ENCODE measurements around the gene SLC22A7.
"Not testable (repeated sequence)": the region's sequence is repeated elsewhere in the genome, so short reads cannot be mapped to it uniquely, and the experiment has no call there.

The SLC22A7 gene

GRCh38 chr6:43301081-43301870 lies 3.2 kb downstream of the SLC22A7 start:
- H3K4me1 Mint-ChIP-seq, result no peaks in the 10 kb centered on the region
- DNase-seq (ENCODE audit: low spot score in 2 of 2) (no peak), ATAC-seq (replicated peaks; ENCODE audit: extremely low read depth, poor library complexity, severe bottlenecking) (no peak)
- H3K4me3 Mint-ChIP-seq, result no peak overlapping the region
- no peaks in the 10 kb centered on the region for H3K9me3 Mint-ChIP-seq
- H3K36me3 Mint-ChIP-seq (ENCODE audit: insufficient read depth), result no peaks in the 10 kb centered on the region
- peaks cover 32% of the 10 kb centered on the region for H3K27me3 Mint-ChIP-seq
- no peak overlapping the region for H3K27ac Mint-ChIP-seq (ENCODE audit: low read depth)

- Mint-ChIP-seq H3K27me3 (peaks cover 33% of the 10 kb centered on the region), H3K4me3 (no peak overlapping the region), H3K4me1 (peaks cover 2% of the 10 kb centered on the region), H3K27ac (ENCODE audit: low read depth) (no peak overlapping the region), H3K9me3 (no peaks in the 10 kb centered on the region), H3K36me3 (ENCODE audit: insufficient read depth) (no peaks in the 10 kb centered on the region)
- DNase-seq (ENCODE audit: low spot score in 2 of 2) (no peak), ATAC-seq (replicated peaks; ENCODE audit: extremely low read depth, poor library complexity, severe bottlenecking) (no peak)
Observed at GRCh38 chr6:43302126-43302525, 4.1 kb downstream of the SLC22A7 start.

- H3K27ac Mint-ChIP-seq (ENCODE audit: low read depth); H3K36me3 Mint-ChIP-seq (ENCODE audit: insufficient read depth); H3K9me3 Mint-ChIP-seq; ATAC-seq (replicated peaks; ENCODE audit: extremely low read depth, poor library complexity, severe bottlenecking); DNase-seq (ENCODE audit: low spot score in 2 of 2); H3K4me1 Mint-ChIP-seq; H3K4me3 Mint-ChIP-seq: not testable (repeated sequence)
- H3K27me3 Mint-ChIP-seq, result peaks cover 39% of the 10 kb centered on the region
Observed at GRCh38 chr6:43303006-43303405, 4.9 kb downstream of the SLC22A7 start.

- ATAC-seq (replicated peaks; ENCODE audit: extremely low read depth, poor library complexity, severe bottlenecking), result no peak
- no peaks in the 10 kb centered on the region for H3K9me3 Mint-ChIP-seq
Observed at GRCh38 chr6:43303751-43304331, 5.8 kb downstream of the SLC22A7 start.

GRCh38 chr6:43304361-43304760 lies 6.3 kb downstream of the SLC22A7 start:
- DNase-seq (ENCODE audit: low spot score in 2 of 2), result no peak
- Mint-ChIP-seq H3K4me3 (no peak overlapping the region), H3K27ac (ENCODE audit: low read depth) (no peak overlapping the region), H3K4me1 (peaks cover 12% of the 10 kb centered on the region), H3K27me3 (peaks cover 39% of the 10 kb centered on the region), H3K9me3 (no peaks in the 10 kb centered on the region), H3K36me3 (ENCODE audit: insufficient read depth) (no peaks in the 10 kb centered on the region)
- ATAC-seq (replicated peaks; ENCODE audit: extremely low read depth, poor library complexity, severe bottlenecking), result no peak

More at GRCh38 chr6:43303751-43304331, 5.8 kb downstream of the SLC22A7 start:
- H3K36me3 Mint-ChIP-seq (ENCODE audit: insufficient read depth), result no peaks in the 10 kb centered on the region
- no peak overlapping the region for H3K27ac Mint-ChIP-seq (ENCODE audit: low read depth)
- peaks cover 11% of the 10 kb centered on the region for H3K4me1 Mint-ChIP-seq
- H3K27me3 Mint-ChIP-seq, result peaks cover 39% of the 10 kb centered on the region
- DNase-seq (ENCODE audit: low spot score in 2 of 2), result no peak
- no peak overlapping the region for H3K4me3 Mint-ChIP-seq

- peaks cover 12% of the 10 kb centered on the region for H3K4me1 Mint-ChIP-seq
- H3K4me3 Mint-ChIP-seq, result no peak overlapping the region
- no peak overlapping the region for H3K27ac Mint-ChIP-seq (ENCODE audit: low read depth)
- H3K36me3 Mint-ChIP-seq (ENCODE audit: insufficient read depth), result no peaks in the 10 kb centered on the region
- peaks cover 34% of the 10 kb centered on the region for H3K27me3 Mint-ChIP-seq
- no peak for DNase-seq (ENCODE audit: low spot score in 2 of 2)
- ATAC-seq (replicated peaks; ENCODE audit: extremely low read depth, poor library complexity, severe bottlenecking), result no peak
- no peaks in the 10 kb centered on the region for H3K9me3 Mint-ChIP-seq
Observed at GRCh38 chr6:43304882-43305281, 6.8 kb downstream of the SLC22A7 start.

- Mint-ChIP-seq H3K27me3 (peaks cover 22% of the 10 kb centered on the region), H3K4me1 (peaks cover 12% of the 10 kb centered on the region), H3K27ac (ENCODE audit: low read depth) (no peak overlapping the region), H3K4me3 (no peak overlapping the region), H3K9me3 (no peaks in the 10 kb centered on the region), H3K36me3 (ENCODE audit: insufficient read depth) (no peaks in the 10 kb centered on the region)
- DNase-seq (ENCODE audit: low spot score in 2 of 2) (no peak), ATAC-seq (replicated peaks; ENCODE audit: extremely low read depth, poor library complexity, severe bottlenecking) (no peak)
Observed at GRCh38 chr6:43306086-43306485, 8.0 kb downstream of the SLC22A7 start.

GRCh38 chr6:43307451-43308100 lies 9.5 kb downstream of the SLC22A7 start:
- ATAC-seq (replicated peaks; ENCODE audit: extremely low read depth, poor library complexity, severe bottlenecking) (no peak), DNase-seq (ENCODE audit: low spot score in 2 of 2) (no peak)
- peak overlapping the region; percentile 72 for H3K4me3 Mint-ChIP-seq
- H3K9me3 Mint-ChIP-seq, result no peaks in the 10 kb centered on the region
- H3K4me1 Mint-ChIP-seq, result peaks cover 12% of the 10 kb centered on the region
- H3K36me3 Mint-ChIP-seq (ENCODE audit: insufficient read depth), result no peaks in the 10 kb centered on the region
- no peak overlapping the region for H3K27ac Mint-ChIP-seq (ENCODE audit: low read depth)
- peaks cover 7% of the 10 kb centered on the region for H3K27me3 Mint-ChIP-seq

GRCh38 chr6:43308101-43308989 lies 10.3 kb downstream of the SLC22A7 start, which contains the start of gene CRIP3:
CRIP3 (minus strand) TSS chr6:43308826; CDS start chr6:43308792, 34 bp downstream.
- Mint-ChIP-seq H3K4me3 (peak within 1 kb of the TSS; percentile 72), H3K9me3 (no peaks in the 10 kb centered on the region), H3K36me3 (ENCODE audit: insufficient read depth) (no peaks in the 10 kb centered on the region), H3K27me3 (peaks cover 7% of the 10 kb centered on the region), H3K27ac (ENCODE audit: low read depth) (no peak within 1 kb of the TSS), H3K4me1 (peaks cover 12% of the 10 kb centered on the region)
- peak in 1 of 2 donors; percentile 23 for DNase-seq (ENCODE audit: low spot score in 2 of 2)
- peak; percentile 81 for ATAC-seq (replicated peaks; ENCODE audit: extremely low read depth, poor library complexity, severe bottlenecking)

GRCh38 chr6:43308990-43309477 lies 11.0 kb downstream of the SLC22A7 start:
- no peaks in the 10 kb centered on the region for H3K9me3 Mint-ChIP-seq
- peak overlapping the region; percentile 72 for H3K4me3 Mint-ChIP-seq
- peaks cover 7% of the 10 kb centered on the region for H3K27me3 Mint-ChIP-seq
- H3K36me3 Mint-ChIP-seq (ENCODE audit: insufficient read depth), result no peaks in the 10 kb centered on the region
- H3K27ac Mint-ChIP-seq (ENCODE audit: low read depth), result no peak overlapping the region
- peaks cover 12% of the 10 kb centered on the region for H3K4me1 Mint-ChIP-seq
- DNase-seq (ENCODE audit: low spot score in 2 of 2) (no peak), ATAC-seq (replicated peaks; ENCODE audit: extremely low read depth, poor library complexity, severe bottlenecking) (no peak)

- Mint-ChIP-seq H3K4me1 (peaks cover 12% of the 10 kb centered on the region), H3K9me3 (no peaks in the 10 kb centered on the region), H3K27me3 (peaks cover 7% of the 10 kb centered on the region), H3K27ac (ENCODE audit: low read depth) (no peak overlapping the region), H3K4me3 (no peak overlapping the region), H3K36me3 (ENCODE audit: insufficient read depth) (no peaks in the 10 kb centered on the region)
- ATAC-seq (replicated peaks; ENCODE audit: extremely low read depth, poor library complexity, severe bottlenecking), result no peak
- DNase-seq (ENCODE audit: low spot score in 2 of 2), result no peak
Observed at GRCh38 chr6:43310134-43310533, 12.1 kb downstream of the SLC22A7 start.

- Mint-ChIP-seq H3K4me3 (no peak overlapping the region), H3K27ac (ENCODE audit: low read depth) (no peak overlapping the region)
Observed at GRCh38 chr6:43310624-43311023, 12.6 kb downstream of the SLC22A7 start.

More at GRCh38 chr6:43310624-43311023, 12.6 kb downstream of the SLC22A7 start:
- DNase-seq (ENCODE audit: low spot score in 2 of 2), result no peak
- Mint-ChIP-seq H3K4me1 (peaks cover 12% of the 10 kb centered on the region), H3K9me3 (no peaks in the 10 kb centered on the region), H3K36me3 (ENCODE audit: insufficient read depth) (peaks cover 2% of the 10 kb centered on the region), H3K27me3 (peaks cover 7% of the 10 kb centered on the region)
- no peak for ATAC-seq (replicated peaks; ENCODE audit: extremely low read depth, poor library complexity, severe bottlenecking)

All from central memory CD8-positive, alpha-beta T cell (primary cell).